ENCODE data around the gene PAFAH1B2. TPM values are rescaled to one million over a fixed set of nuclear protein-coding genes. Genes with fewer than 3 reads are reported as not detected.

PAFAH1B2 gene
- total RNA-seq, 1 donor from 2014 or later: 72.3 TPM

GRCh38 chr11:117187799-117188481, 43.9 kb downstream of the PAFAH1B2 start:
- H3K27me3 Mint-ChIP-seq (ENCODE audit: low read depth): no peaks in the 10 kb centered on the region
- intact Hi-C loops (cut with micrococcal nuclease): no loop called here
- peaks cover under 1% of the 10 kb centered on the region for H3K36me3 Mint-ChIP-seq (ENCODE audit: low read depth)
- no peaks in the 10 kb centered on the region for H3K9me3 Mint-ChIP-seq
- no peak overlapping the region for H3K4me3 Mint-ChIP-seq (ENCODE audit: low read depth)
- H3K27ac Mint-ChIP-seq: no peak overlapping the region
- H3K4me1 Mint-ChIP-seq (ENCODE audit: low read depth): no peaks in the 10 kb centered on the region
- DNase-seq (ENCODE audit: low spot score): no peak

- Mint-ChIP-seq H3K4me3 (ENCODE audit: low read depth) (no peak overlapping the region), H3K36me3 (ENCODE audit: low read depth) (no peaks in the 10 kb centered on the region), H3K27me3 (ENCODE audit: low read depth) (no peaks in the 10 kb centered on the region), H3K4me1 (ENCODE audit: low read depth) (no peaks in the 10 kb centered on the region), H3K27ac (no peak overlapping the region), H3K9me3 (no peaks in the 10 kb centered on the region)
- intact Hi-C loops (cut with micrococcal nuclease): no loop called here
- no peak for DNase-seq (ENCODE audit: low spot score)
Measured at GRCh38 chr11:117188620-117189081, 44.6 kb downstream of the PAFAH1B2 start.

- intact Hi-C loops (cut with micrococcal nuclease): no loop called here
- H3K27me3 Mint-ChIP-seq (ENCODE audit: low read depth): no peaks in the 10 kb centered on the region
- no peaks in the 10 kb centered on the region for H3K36me3 Mint-ChIP-seq (ENCODE audit: low read depth)
- H3K4me1 Mint-ChIP-seq (ENCODE audit: low read depth): no peaks in the 10 kb centered on the region
- H3K9me3 Mint-ChIP-seq: no peaks in the 10 kb centered on the region
- H3K4me3 Mint-ChIP-seq (ENCODE audit: low read depth): no peak overlapping the region
- H3K27ac Mint-ChIP-seq: no peak overlapping the region
- DNase-seq (ENCODE audit: low spot score): no peak
Measured at GRCh38 chr11:117189191-117189940, 45.3 kb downstream of the PAFAH1B2 start.

GRCh38 chr11:117189941-117190544, 46.0 kb downstream of the PAFAH1B2 start:
- Mint-ChIP-seq H3K9me3 (no peaks in the 10 kb centered on the region), H3K27ac (no peak overlapping the region), H3K27me3 (ENCODE audit: low read depth) (no peaks in the 10 kb centered on the region), H3K36me3 (ENCODE audit: low read depth) (no peaks in the 10 kb centered on the region), H3K4me1 (ENCODE audit: low read depth) (no peaks in the 10 kb centered on the region), H3K4me3 (ENCODE audit: low read depth) (no peak overlapping the region)
- DNase-seq (ENCODE audit: low spot score): no peak
- intact Hi-C loops (cut with micrococcal nuclease): no loop called here

- Mint-ChIP-seq H3K27me3 (ENCODE audit: low read depth) (no peaks in the 10 kb centered on the region), H3K4me3 (ENCODE audit: low read depth) (no peak overlapping the region), H3K36me3 (ENCODE audit: low read depth) (no peaks in the 10 kb centered on the region), H3K9me3 (no peaks in the 10 kb centered on the region), H3K4me1 (ENCODE audit: low read depth) (no peaks in the 10 kb centered on the region), H3K27ac (no peak overlapping the region)
- no peak for DNase-seq (ENCODE audit: low spot score)
- intact Hi-C loops (cut with micrococcal nuclease): no loop called here
Measured at GRCh38 chr11:117191680-117192400, 47.8 kb downstream of the PAFAH1B2 start.

GRCh38 chr11:117192401-117192875, 48.4 kb downstream of the PAFAH1B2 start:
- Mint-ChIP-seq H3K4me3 (ENCODE audit: low read depth) (no peak overlapping the region), H3K9me3 (no peaks in the 10 kb centered on the region), H3K36me3 (ENCODE audit: low read depth) (no peaks in the 10 kb centered on the region), H3K27me3 (ENCODE audit: low read depth) (no peaks in the 10 kb centered on the region), H3K27ac (no peak overlapping the region), H3K4me1 (ENCODE audit: low read depth) (no peaks in the 10 kb centered on the region)
- intact Hi-C loops (cut with micrococcal nuclease): no loop called here
- no peak for DNase-seq (ENCODE audit: low spot score)

GRCh38 chr11:117193130-117194020, 49.3 kb downstream of the PAFAH1B2 start:
- Mint-ChIP-seq H3K27me3 (ENCODE audit: low read depth) (no peaks in the 10 kb centered on the region), H3K9me3 (no peaks in the 10 kb centered on the region), H3K36me3 (ENCODE audit: low read depth) (peaks cover 3% of the 10 kb centered on the region), H3K4me3 (ENCODE audit: low read depth) (no peak overlapping the region), H3K4me1 (ENCODE audit: low read depth) (no peaks in the 10 kb centered on the region), H3K27ac (no peak overlapping the region)
- no peak for DNase-seq (ENCODE audit: low spot score)
- intact Hi-C loops (cut with micrococcal nuclease): no loop called here

GRCh38 chr11:117194267-117194666, 50.2 kb downstream of the PAFAH1B2 start:
- Mint-ChIP-seq H3K27ac (no peak overlapping the region), H3K36me3 (ENCODE audit: low read depth) (peaks cover 4% of the 10 kb centered on the region), H3K9me3 (no peaks in the 10 kb centered on the region), H3K4me1 (ENCODE audit: low read depth) (no peaks in the 10 kb centered on the region), H3K27me3 (ENCODE audit: low read depth) (no peaks in the 10 kb centered on the region), H3K4me3 (ENCODE audit: low read depth) (no peak overlapping the region)
- no peak for DNase-seq (ENCODE audit: low spot score)
- intact Hi-C loops (cut with micrococcal nuclease): no loop called here

- Mint-ChIP-seq H3K9me3 (no peaks in the 10 kb centered on the region), H3K4me1 (ENCODE audit: low read depth) (no peaks in the 10 kb centered on the region), H3K36me3 (ENCODE audit: low read depth) (peaks cover 4% of the 10 kb centered on the region), H3K27ac (peak overlapping the region; percentile 0), H3K4me3 (ENCODE audit: low read depth) (no peak overlapping the region), H3K27me3 (ENCODE audit: low read depth) (no peaks in the 10 kb centered on the region)
- intact Hi-C loops (cut with micrococcal nuclease): no loop called here
- DNase-seq (ENCODE audit: low spot score): no peak
Measured at GRCh38 chr11:117195258-117195657, 51.2 kb downstream of the PAFAH1B2 start.

- H3K4me1 Mint-ChIP-seq (ENCODE audit: low read depth): no peaks in the 10 kb centered on the region
- DNase-seq (ENCODE audit: low spot score): no peak
- no peak overlapping the region for H3K27ac Mint-ChIP-seq
- no peaks in the 10 kb centered on the region for H3K27me3 Mint-ChIP-seq (ENCODE audit: low read depth)
- H3K36me3 Mint-ChIP-seq (ENCODE audit: low read depth): peaks cover 4% of the 10 kb centered on the region
- H3K4me3 Mint-ChIP-seq (ENCODE audit: low read depth): no peak overlapping the region
- no peaks in the 10 kb centered on the region for H3K9me3 Mint-ChIP-seq
- intact Hi-C loops (cut with micrococcal nuclease): no loop called here
Measured at GRCh38 chr11:117195761-117196160, 51.7 kb downstream of the PAFAH1B2 start.

GRCh38 chr11:117197006-117197405, 52.9 kb downstream of the PAFAH1B2 start:
- Mint-ChIP-seq H3K27ac (no peak overlapping the region), H3K36me3 (ENCODE audit: low read depth) (peaks cover 4% of the 10 kb centered on the region), H3K27me3 (ENCODE audit: low read depth) (no peaks in the 10 kb centered on the region), H3K9me3 (no peaks in the 10 kb centered on the region), H3K4me1 (ENCODE audit: low read depth) (no peaks in the 10 kb centered on the region), H3K4me3 (ENCODE audit: low read depth) (no peak overlapping the region)
- intact Hi-C loops (cut with micrococcal nuclease): no loop called here
- DNase-seq (ENCODE audit: low spot score): no peak

All from activated T-helper 2 cell treated with anti-CD3 and anti-CD28 coated beads, Interferon-gamma antibody, Interleukin-2, Interleukin-4, amounts not matched to agents 10 μg/mL and 5 μg/mL and 100 μg/mL, durations not matched to agents 14 hours and 24 hours and 36 hours (primary cell).